Kidney (tissue), 14 donors: ENCODE data around the gene BIN1. TPM values are rescaled to one million over a fixed set of nuclear protein-coding genes. Genes with fewer than 3 reads are reported as not detected.

Experiments
- DNase-seq, 5 donors: peaks; one replicate each; pipeline ENCODE4 v3.0.0-alpha.2; 2013 to 2020
- FAIRE-seq: peaks from 2 replicates; lab custom pipeline; 2012; peaks lifted over from hg19 to GRCh38; lab: Jason Lieb, UNC
- H3K27ac ChIP-seq, 2 donors: one replicate each; pipeline ENCODE4 v1.7.0; 2013; ENCODE audit warnings: low read depth in 2 of 2, low read length in 2 of 2, inconsistent platforms in 1 of 2
- H3K27me3 ChIP-seq: one replicate; pipeline ENCODE4 v1.7.1; 2013; ENCODE audit warnings: low read length, inconsistent platforms; ENCODE audit not compliant: control insufficient read depth, insufficient read depth
- H3K36me3 ChIP-seq, 3 donors: one replicate each; pipeline versions ENCODE4 v1.7.0 to v1.7.1; 2013; ENCODE audit warnings: low read length in 3 of 3, control low read depth in 1 of 3, inconsistent platforms in 1 of 3; ENCODE audit not compliant: insufficient read depth in 3 of 3, control insufficient read depth in 2 of 3
- H3K4me1 ChIP-seq, 3 donors: one replicate each; pipeline versions ENCODE4 v1.7.0 to v1.7.1; 2013; ENCODE audit warnings: low read length in 3 of 3, inconsistent platforms in 1 of 3, low read depth in 1 of 3; ENCODE audit not compliant: control insufficient read depth in 2 of 3, insufficient read depth in 2 of 3
- H3K4me3 ChIP-seq, 3 donors: one replicate each; pipeline versions ENCODE4 v1.7.0 to v1.8.1; 2013; ENCODE audit warnings: low read length in 3 of 3, control low read depth in 1 of 3, inconsistent platforms in 1 of 3
- H3K9ac ChIP-seq, 3 donors: one replicate each; pipeline versions ENCODE4 v1.7.0 to v1.7.1; 2013; ENCODE audit warnings: low read length in 3 of 3, control low read depth in 1 of 3, inconsistent platforms in 1 of 3
- H3K9me3 ChIP-seq, 3 donors: one replicate each; pipeline versions ENCODE4 v1.7.0 to v1.7.1; 2013; ENCODE audit warnings: low read length in 3 of 3, control low read depth in 1 of 3, inconsistent platforms in 1 of 3; ENCODE audit not compliant: control insufficient read depth in 2 of 3, insufficient read depth in 1 of 3
- intact Hi-C: fragments of 100-400 bp; cut with DNase I; formaldehyde crosslinking; loops from one replicate; pipeline ENCODE4 v1.11.1; 2022
- polyA plus RNA-seq: library from polyadenylated mRNA; stranded (reverse); fragments of 350-450 nt; fragmentation: Illumina TruSeq; extraction: RNeasy Lipid Tissue Mini Kit (QIAGEN cat#74804); gene quantifications from one replicate; pipeline ENCODE4 v1.2.3, GENCODE V29; 2014; ENCODE audit warnings: low read depth, low replicate concordance; ENCODE audit not compliant: insufficient read depth
- total RNA-seq: library from RNA; stranded (reverse); fragmentation: NEBNext Ultra II Directional; extraction: Animal tissue kit (Norgen Biotek cat#: 25700); gene quantifications from one replicate; pipeline ENCODE4 v1.2.1, GENCODE V29; 2021
- TF ChIP-seq, protein P1 (sequence below): IDR thresholded peaks from 3 replicates; pipeline ENCODE4 v1.5.1; 2012; ENCODE audit warnings: mild to moderate bottlenecking, moderate library complexity, borderline replicate concordance; ENCODE audit not compliant: insufficient read depth; ENCODE audit errors: extremely low read depth
- donor health status: control.
- donor health status: control.
- donor health status: control.
- donor health status: control.
- donor health status: control.
- donor health status: DM: yes; HTN: yes; CAD: no.
- donor health status: Normal renal cell carcinoma (clear cell type).

The BIN1 gene
- total and polyA plus RNA-seq, 2 donors from 2014 or later = 121 to 167 TPM

DNA sequence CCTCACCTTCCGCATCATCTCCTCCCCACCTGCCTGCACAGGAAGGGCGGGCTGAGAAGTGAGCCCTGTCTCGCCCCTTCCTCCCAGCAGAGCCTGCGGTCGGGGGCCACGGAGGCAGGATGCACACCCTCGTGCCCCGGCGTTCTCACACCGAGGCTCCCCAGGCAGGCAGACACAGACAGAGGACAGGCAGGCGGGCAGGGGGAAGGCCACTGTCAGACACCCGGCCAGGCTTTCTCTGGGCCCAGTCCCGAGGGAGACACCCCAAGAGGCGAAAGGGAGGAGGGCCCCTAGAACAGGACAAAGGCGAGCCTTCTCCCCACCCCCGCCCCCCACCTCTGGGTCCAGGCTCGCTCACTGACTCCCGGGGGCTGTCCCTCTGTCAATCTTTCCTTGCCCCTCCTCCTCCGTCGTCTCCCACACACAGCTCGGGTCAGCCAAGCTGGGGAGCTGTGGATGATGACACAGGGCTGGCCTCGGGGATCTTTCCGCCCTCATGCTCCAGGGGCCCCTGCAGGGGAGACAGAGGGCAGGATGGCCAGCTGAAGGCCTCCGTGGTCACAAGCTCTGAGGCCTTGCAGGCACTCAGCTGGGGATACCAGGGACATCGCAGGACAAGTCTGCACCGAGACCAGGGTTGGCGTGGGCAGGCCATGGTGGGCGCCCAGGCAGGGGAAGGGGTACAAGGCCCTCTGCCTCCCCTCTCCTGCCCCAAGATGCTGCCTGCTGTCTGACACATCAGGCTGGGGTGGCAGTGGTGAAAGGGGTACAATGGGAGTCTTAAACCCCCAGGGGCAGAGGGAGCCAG is 24.9 kb downstream of the BIN1 start:
- no peak overlapping the region for H3K4me3 ChIP-seq
- H3K4me1 ChIP-seq = peaks cover 7 to 33% (median 16%) of the 10 kb centered on the region in 3 donors
- DNase-seq (peak in 3 of 5 donors; percentile 51 to 81 (median 70)), FAIRE-seq (no peak)
- TF ChIP-seq, protein P1, sequence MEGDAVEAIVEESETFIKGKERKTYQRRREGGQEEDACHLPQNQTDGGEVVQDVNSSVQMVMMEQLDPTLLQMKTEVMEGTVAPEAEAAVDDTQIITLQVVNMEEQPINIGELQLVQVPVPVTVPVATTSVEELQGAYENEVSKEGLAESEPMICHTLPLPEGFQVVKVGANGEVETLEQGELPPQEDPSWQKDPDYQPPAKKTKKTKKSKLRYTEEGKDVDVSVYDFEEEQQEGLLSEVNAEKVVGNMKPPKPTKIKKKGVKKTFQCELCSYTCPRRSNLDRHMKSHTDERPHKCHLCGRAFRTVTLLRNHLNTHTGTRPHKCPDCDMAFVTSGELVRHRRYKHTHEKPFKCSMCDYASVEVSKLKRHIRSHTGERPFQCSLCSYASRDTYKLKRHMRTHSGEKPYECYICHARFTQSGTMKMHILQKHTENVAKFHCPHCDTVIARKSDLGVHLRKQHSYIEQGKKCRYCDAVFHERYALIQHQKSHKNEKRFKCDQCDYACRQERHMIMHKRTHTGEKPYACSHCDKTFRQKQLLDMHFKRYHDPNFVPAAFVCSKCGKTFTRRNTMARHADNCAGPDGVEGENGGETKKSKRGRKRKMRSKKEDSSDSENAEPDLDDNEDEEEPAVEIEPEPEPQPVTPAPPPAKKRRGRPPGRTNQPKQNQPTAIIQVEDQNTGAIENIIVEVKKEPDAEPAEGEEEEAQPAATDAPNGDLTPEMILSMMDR = no peak
- H3K27me3 ChIP-seq = no peaks in the 10 kb centered on the region
- H3K9ac ChIP-seq = peak overlapping the region in 1 of 3 donors; percentile 26
- H3K27ac ChIP-seq = peak overlapping the region; percentile 7 to 63
- H3K9me3 ChIP-seq = no peaks in the 10 kb centered on the region
- intact Hi-C loops = no loop called here
- no peaks in the 10 kb centered on the region for H3K36me3 ChIP-seq

DNA sequence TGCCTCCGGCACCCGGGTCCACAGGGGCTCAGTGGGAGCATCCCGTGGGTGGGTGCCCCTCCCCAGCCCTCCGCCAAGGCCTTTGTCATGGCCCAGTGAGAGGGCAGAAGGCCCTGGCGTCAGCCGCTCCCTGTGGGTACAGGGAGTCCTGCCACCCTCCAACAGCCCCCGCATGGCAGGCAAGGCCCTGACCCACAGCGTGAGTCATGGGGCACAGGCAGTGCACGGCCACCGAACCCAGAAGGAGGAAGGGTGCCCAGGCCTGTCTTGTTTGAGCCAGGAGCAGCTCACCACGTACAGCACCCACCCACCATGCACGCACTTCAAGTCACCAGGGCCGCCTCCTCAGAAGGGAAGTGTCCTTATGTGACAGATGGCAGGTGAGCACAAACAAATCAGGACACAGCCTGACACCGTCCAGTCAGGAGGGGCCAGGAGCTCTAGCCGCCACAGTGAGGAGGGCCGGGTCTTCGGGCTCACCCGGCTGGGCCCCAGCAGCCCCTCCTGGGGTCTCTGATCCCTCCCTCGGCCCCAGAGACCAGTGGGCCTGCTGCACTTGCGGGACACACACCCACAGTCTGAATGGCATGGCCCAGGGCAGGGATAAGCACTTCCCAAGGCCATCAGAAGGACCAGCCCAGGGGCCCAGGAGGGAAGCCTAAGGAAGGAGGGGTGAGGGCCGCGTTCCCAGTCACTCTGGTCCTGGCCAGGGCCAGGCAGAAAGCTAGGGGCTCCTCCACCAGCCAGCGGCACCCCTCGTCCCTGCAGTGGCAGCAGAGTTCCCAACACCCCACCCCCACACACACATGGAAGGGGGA is 25.8 kb downstream of the BIN1 start:
- Histone ChIP-seq H3K9ac (no peak overlapping the region), H3K4me1 (peaks cover 7 to 33% (median 17%) of the 10 kb centered on the region in 3 donors)
- DNase-seq = peak in 3 of 5 donors; percentile 52 to 96 (median 79)

DNA sequence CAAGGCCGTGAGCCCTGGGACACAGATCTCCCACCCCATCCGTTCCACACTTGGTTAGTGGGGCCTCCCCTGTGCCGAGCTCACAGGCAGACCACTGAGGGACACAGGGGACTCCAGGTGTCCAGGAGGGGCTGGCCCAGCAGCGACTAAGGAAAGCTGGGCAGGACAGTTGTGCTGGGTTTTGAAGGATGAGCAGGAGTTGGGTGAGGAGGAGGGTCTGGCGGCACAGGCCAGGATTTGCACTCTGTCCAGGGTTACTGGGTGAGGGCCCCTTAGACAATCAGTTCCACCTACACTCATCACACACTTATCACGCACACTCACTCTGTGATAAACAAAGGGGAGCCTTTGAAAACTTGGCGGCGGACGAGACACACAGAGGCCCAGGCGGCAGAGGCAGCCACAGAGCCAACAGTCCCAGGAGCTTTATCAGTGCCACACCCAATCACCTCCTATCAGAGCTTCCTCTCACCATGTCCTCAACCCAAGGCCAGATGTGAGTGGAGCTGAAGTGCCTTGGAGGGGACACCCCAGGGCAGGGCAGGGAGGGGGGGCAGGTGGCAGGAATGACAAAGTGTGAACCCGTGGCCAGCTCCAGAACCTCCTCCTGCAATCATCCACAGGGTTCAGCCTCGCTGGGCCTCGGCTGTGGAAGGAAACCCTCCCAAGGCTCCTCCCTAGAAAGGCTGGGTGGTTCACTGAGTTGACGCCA is 26.6 kb downstream of the BIN1 start:
- Histone ChIP-seq H3K36me3 (no peaks in the 10 kb centered on the region), H3K27ac (peak overlapping the region in 1 of 2 donors; percentile 23), H3K27me3 (no peaks in the 10 kb centered on the region), H3K4me3 (no peak overlapping the region), H3K9ac (no peak overlapping the region), H3K4me1 (peaks cover 7 to 33% (median 17%) of the 10 kb centered on the region in 3 donors), H3K9me3 (no peaks in the 10 kb centered on the region)
- FAIRE-seq (no peak), DNase-seq (no peak)
- intact Hi-C loops = no loop called here
- TF ChIP-seq, protein P1 = no peak

More for the DNA sequence above, 25.8 kb downstream of the BIN1 start:
- Histone ChIP-seq H3K9me3 (no peaks in the 10 kb centered on the region), H3K27me3 (no peaks in the 10 kb centered on the region), H3K4me3 (no peak overlapping the region), H3K27ac (peak overlapping the region; percentile 13 to 63), H3K36me3 (no peaks in the 10 kb centered on the region)
- FAIRE-seq = no peak
- intact Hi-C loops = no loop called here
- TF ChIP-seq, protein P1 = no peak
